Measurements from ENCODE around the gene FAAH.

FAAH gene

DNA sequence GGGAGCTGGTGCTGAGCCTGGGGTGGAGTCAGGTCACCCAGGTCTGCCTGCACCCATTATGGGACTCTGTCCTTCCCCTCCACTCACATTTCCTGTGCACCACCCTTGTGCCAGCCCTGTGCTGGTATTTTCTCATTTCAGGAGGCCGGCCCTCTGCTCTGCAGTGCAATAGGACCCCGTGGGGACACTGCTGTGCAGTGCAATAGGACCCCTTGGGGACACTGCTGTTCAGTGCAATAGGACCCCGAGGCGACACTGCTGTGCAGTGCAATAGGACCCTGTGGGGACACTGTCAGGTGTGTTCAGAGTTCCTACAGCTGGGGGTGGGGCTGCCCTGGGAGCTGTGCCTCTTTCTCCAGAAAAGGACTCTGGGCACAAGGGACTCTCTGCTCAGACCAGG lies 59.3 kb downstream of the FAAH start:
- TF ChIP-seq POLR2A (IDR thresholded peaks at IDR 0.05; ENCODE audit: extremely low read depth, insufficient read length) = no peak
- TF ChIP-seq, protein P1, sequence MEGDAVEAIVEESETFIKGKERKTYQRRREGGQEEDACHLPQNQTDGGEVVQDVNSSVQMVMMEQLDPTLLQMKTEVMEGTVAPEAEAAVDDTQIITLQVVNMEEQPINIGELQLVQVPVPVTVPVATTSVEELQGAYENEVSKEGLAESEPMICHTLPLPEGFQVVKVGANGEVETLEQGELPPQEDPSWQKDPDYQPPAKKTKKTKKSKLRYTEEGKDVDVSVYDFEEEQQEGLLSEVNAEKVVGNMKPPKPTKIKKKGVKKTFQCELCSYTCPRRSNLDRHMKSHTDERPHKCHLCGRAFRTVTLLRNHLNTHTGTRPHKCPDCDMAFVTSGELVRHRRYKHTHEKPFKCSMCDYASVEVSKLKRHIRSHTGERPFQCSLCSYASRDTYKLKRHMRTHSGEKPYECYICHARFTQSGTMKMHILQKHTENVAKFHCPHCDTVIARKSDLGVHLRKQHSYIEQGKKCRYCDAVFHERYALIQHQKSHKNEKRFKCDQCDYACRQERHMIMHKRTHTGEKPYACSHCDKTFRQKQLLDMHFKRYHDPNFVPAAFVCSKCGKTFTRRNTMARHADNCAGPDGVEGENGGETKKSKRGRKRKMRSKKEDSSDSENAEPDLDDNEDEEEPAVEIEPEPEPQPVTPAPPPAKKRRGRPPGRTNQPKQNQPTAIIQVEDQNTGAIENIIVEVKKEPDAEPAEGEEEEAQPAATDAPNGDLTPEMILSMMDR (IDR thresholded peaks at IDR 0.05; ENCODE audit: low read depth, low read length) = no peak
- TF ChIP-seq, protein P2, sequence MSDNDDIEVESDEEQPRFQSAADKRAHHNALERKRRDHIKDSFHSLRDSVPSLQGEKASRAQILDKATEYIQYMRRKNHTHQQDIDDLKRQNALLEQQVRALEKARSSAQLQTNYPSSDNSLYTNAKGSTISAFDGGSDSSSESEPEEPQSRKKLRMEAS (IDR thresholded peaks at IDR 0.05; ENCODE audit: low read depth, low read length) = no peak
- no peak for TF ChIP-seq MYC (IDR thresholded peaks at IDR 0.05; ENCODE audit: low read depth, low read length)
- no peak overlapping the region for H3K4me3 ChIP-seq (ENCODE audit: low read depth, low read length)
- no peak for DNase-seq (ENCODE audit: low read depth)

DNA sequence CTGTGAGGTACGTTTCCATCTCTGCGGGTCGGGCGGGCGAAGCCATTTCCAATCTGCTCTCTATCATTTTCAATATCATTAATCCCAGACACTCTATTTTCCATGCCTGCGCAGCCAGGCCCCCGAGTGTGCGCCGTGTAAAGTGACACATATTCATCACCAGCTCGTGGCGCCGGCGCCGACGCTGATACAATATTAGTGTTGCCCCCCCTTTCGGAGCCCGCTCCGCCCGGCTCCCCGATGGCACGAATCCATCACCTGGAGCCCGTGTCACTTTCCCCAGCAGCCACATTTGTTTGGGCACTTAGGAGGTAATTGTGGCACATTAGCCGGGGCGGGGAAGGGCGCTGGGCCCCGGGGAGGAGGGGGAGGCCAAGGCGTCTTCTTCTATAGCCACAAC lies 61.8 kb downstream of the FAAH start:
- TF ChIP-seq, protein P1 (IDR thresholded peaks at IDR 0.05; ENCODE audit: low read depth, low read length) = no peak
- TF ChIP-seq, protein P2 (IDR thresholded peaks at IDR 0.05; ENCODE audit: low read depth, low read length) = no peak
- TF ChIP-seq POLR2A (IDR thresholded peaks at IDR 0.05; ENCODE audit: extremely low read depth, insufficient read length) = no peak
- TF ChIP-seq MYC (IDR thresholded peaks at IDR 0.05; ENCODE audit: low read depth, low read length) = no peak
- DNase-seq (ENCODE audit: low read depth) = no peak
- no peak overlapping the region for H3K4me3 ChIP-seq (ENCODE audit: low read depth, low read length)

DNA sequence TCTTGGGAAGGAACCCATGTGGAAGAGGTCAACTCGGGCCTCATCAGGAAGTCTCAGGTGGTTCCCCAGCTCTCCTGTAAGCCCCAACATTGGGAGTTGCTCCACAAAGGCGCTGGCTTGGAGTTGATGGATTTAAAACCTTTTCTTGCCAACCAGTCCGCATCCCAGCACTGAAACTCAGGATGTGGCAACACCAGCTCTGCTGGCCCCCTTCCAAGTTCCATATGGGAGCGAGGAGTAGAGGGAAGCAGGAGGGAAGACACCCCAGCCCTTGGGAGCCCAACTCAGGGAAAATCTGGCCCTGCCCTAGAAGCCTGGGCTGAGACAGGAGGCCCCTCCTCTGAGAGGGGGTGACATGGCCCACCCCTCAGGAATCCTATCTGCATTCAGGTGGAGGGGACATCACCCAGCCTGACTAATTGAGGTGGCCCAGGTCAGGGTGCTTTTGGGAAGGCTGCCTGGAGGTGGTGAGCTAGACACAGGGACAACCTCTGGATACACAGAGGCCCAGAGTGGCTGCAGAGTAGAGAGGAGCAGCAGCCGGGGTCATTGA lies 62.4 kb downstream of the FAAH start:
- H3K4me3 ChIP-seq (ENCODE audit: low read depth, low read length) = no peak overlapping the region
- no peak for DNase-seq (ENCODE audit: low read depth)
- TF ChIP-seq POLR2A (IDR thresholded peaks at IDR 0.05; ENCODE audit: extremely low read depth, insufficient read length) (no peak), MYC (IDR thresholded peaks at IDR 0.05; ENCODE audit: low read depth, low read length) (no peak)
- TF ChIP-seq, protein P2 (IDR thresholded peaks at IDR 0.05; ENCODE audit: low read depth, low read length) = no peak
- TF ChIP-seq, protein P1 (IDR thresholded peaks at IDR 0.05; ENCODE audit: low read depth, low read length) = no peak

DNA sequence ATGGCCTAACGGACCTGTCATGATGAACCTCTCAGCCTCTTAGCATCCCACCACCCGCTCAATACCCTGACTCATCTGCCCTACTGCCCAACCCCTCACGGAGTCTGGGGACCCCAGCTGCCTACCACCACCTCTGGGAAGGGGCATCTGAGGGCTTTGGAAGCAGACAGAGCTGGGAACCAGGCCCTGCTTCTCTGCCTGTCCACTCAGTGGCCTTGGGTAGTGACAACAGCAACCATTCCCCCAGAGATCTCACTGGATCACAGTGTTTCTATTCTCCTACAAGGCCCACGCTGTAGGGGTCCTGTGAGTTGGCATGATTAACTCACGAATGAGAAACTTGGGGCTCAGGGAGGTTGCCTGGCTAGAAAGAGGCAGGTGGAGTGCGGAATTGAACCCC lies 63.1 kb downstream of the FAAH start:
- no peak overlapping the region for H3K4me3 ChIP-seq (ENCODE audit: low read depth, low read length)
- no peak for DNase-seq (ENCODE audit: low read depth)
- no peak for TF ChIP-seq POLR2A (IDR thresholded peaks at IDR 0.05; ENCODE audit: extremely low read depth, insufficient read length)
- TF ChIP-seq, protein P1 (IDR thresholded peaks at IDR 0.05; ENCODE audit: low read depth, low read length) = no peak
- TF ChIP-seq MYC (IDR thresholded peaks at IDR 0.05; ENCODE audit: low read depth, low read length) = no peak
- TF ChIP-seq, protein P2 (IDR thresholded peaks at IDR 0.05; ENCODE audit: low read depth, low read length) = no peak

DNA sequence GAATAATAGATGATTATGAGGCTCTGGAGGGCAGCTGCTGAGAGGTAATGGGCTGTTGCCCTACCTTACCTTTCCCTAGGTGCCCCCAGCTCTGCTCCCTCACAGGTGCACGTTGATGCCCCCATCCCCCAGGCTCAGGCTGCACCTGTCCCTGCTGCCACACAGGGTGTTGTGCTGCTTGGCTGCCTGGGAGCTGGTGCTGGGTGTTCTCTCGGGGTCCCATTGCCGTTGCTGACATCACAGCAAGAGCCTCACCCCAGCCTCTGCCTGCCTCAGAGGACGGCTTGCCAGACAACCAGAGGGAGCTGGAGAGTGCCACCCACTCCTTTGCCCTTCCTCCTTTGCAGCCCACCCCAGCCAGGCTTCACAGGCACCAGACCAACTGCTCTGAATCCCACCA lies 64.1 kb downstream of the FAAH start:
- no peak overlapping the region for H3K4me3 ChIP-seq (ENCODE audit: low read depth, low read length)
- no peak for DNase-seq (ENCODE audit: low read depth)
- TF ChIP-seq POLR2A (IDR thresholded peaks at IDR 0.05; ENCODE audit: extremely low read depth, insufficient read length) (no peak), MYC (IDR thresholded peaks at IDR 0.05; ENCODE audit: low read depth, low read length) (no peak)
- TF ChIP-seq, protein P2 (IDR thresholded peaks at IDR 0.05; ENCODE audit: low read depth, low read length) = no peak
- TF ChIP-seq, protein P1 (IDR thresholded peaks at IDR 0.05; ENCODE audit: low read depth, low read length) = no peak
